SU-DHL-6 (cell line): ENCODE results near the gene NEXMIF.

Experiments
- EZH2phosphoT487 ChIP-seq: fragments of 200-600 bp; sonication (generic), shearing (Covaris generic); conservative IDR thresholded peaks from 2 replicates; pipeline ENCODE4 v1.6.1; 2018; ENCODE audit warnings: mild to moderate bottlenecking, antibody characterized with exemption, low read length, moderate library complexity, mixed read lengths
- TF ChIP-seq, protein P1 (sequence below): fragments of 200-600 bp; sonication (generic); IDR thresholded peaks from one replicate; pipeline ENCODE4 v1.5.1; 2017; ENCODE audit warnings: antibody characterized with exemption, mild to moderate bottlenecking, low read length, moderate library complexity; ENCODE audit not compliant: insufficient read depth, poor library complexity, severe bottlenecking

- TF ChIP-seq, protein P1, sequence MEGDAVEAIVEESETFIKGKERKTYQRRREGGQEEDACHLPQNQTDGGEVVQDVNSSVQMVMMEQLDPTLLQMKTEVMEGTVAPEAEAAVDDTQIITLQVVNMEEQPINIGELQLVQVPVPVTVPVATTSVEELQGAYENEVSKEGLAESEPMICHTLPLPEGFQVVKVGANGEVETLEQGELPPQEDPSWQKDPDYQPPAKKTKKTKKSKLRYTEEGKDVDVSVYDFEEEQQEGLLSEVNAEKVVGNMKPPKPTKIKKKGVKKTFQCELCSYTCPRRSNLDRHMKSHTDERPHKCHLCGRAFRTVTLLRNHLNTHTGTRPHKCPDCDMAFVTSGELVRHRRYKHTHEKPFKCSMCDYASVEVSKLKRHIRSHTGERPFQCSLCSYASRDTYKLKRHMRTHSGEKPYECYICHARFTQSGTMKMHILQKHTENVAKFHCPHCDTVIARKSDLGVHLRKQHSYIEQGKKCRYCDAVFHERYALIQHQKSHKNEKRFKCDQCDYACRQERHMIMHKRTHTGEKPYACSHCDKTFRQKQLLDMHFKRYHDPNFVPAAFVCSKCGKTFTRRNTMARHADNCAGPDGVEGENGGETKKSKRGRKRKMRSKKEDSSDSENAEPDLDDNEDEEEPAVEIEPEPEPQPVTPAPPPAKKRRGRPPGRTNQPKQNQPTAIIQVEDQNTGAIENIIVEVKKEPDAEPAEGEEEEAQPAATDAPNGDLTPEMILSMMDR: no peak
- no peak for TF ChIP-seq EZH2phosphoT487
Measured at GRCh38 chrX:74890676-74891430, 34.4 kb downstream of the NEXMIF start.
